Activated naive CD8-positive, alpha-beta T cell treated with anti-CD3 and anti-CD28 coated beads, Interleukin-2, amount 50 U/mL, for 24 hours (primary cell): ENCODE results near the gene LRRC30.
"Not testable (repeated sequence)": the region's sequence is repeated elsewhere in the genome, so short reads cannot be mapped to it uniquely, and the experiment has no call there.

Experiments
- ATAC-seq: fragments of 150-1000 bp; cut with Tn5 transposase; one replicate; pipeline ENCODE4 v1.10.0; 2021
- DNase-seq: peaks from one replicate; pipeline ENCODE4 v3.0.0; 2021
- H3K27ac Mint-ChIP-seq: one replicate; pipeline ENCODE4 v1.8.0; 2021; ENCODE audit warnings: mild to moderate bottlenecking, mixed read lengths
- H3K27me3 Mint-ChIP-seq: one replicate; pipeline ENCODE4 v1.8.0; 2021; ENCODE audit warnings: mixed read lengths
- H3K36me3 Mint-ChIP-seq: one replicate; pipeline ENCODE4 v1.8.0; 2021; ENCODE audit warnings: low read depth, mixed read lengths
- H3K4me1 Mint-ChIP-seq: one replicate; pipeline ENCODE4 v1.8.0; 2021; ENCODE audit warnings: mixed read lengths
- H3K4me3 Mint-ChIP-seq: one replicate; pipeline ENCODE4 v1.8.0; 2021; ENCODE audit warnings: mild to moderate bottlenecking, moderate library complexity, mixed read lengths
- H3K9me3 Mint-ChIP-seq: one replicate; pipeline ENCODE4 v1.8.0; 2021; ENCODE audit warnings: mixed read lengths

The LRRC30 gene

DNA sequence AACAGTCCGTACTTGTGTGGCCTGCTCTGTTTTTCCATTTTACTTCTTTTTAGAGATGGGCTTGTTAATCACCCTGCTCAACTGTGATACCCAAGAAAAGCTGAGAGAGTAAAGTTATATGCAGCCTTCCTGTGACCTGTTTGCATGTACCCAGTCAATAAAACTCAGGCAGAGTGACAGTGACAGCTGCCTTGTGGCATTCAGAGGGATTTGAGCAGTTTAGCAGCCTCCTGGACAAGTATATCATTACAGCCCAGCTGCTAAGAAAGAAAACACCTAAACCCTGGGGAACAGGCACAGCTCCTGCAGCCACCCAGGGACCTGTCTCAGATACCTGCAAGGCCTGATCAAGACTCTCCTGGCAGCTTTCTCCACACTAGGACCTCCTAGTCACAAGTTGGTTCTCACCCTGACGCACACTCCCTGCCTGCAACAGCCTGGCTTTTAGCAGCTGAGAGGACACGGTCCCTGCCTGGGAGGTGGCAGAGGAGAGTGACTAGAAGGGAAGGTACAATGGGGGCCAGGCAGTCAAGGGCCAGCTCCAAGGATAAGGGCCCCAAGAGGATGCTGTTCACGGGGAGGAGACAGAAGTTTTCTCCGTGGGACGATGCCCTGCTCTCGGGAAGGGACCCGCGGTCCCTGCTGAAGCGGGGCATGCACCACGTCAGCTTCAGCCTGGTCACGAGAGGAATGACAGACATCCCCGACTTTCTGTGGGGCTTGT lies at the start of gene LRRC30:
LRRC30 (plus strand) TSS at position 464 of the 724 bp plus-strand sequence; CDS start at position 514, 50 bp downstream.
- Mint-ChIP-seq H3K27ac (no peak within 1 kb of the TSS), H3K9me3 (no peaks in the 10 kb centered on the region), H3K27me3 (no peaks in the 10 kb centered on the region), H3K4me1 (no peaks in the 10 kb centered on the region), H3K4me3 (no peak within 1 kb of the TSS), H3K36me3 (no peaks in the 10 kb centered on the region)
- DNase-seq (no peak), ATAC-seq (no peak)

GRCh38 chr18:7185701-7186100 lies 45.2 kb upstream of the LRRC30 start:
- DNase-seq (no peak), ATAC-seq (no peak)
- no peaks in the 10 kb centered on the region for H3K27me3 Mint-ChIP-seq
- no peaks in the 10 kb centered on the region for H3K4me1 Mint-ChIP-seq
- no peak overlapping the region for H3K27ac Mint-ChIP-seq
- H3K4me3 Mint-ChIP-seq, result no peak overlapping the region
- no peaks in the 10 kb centered on the region for H3K36me3 Mint-ChIP-seq
- peaks cover 30% of the 10 kb centered on the region for H3K9me3 Mint-ChIP-seq

DNA sequence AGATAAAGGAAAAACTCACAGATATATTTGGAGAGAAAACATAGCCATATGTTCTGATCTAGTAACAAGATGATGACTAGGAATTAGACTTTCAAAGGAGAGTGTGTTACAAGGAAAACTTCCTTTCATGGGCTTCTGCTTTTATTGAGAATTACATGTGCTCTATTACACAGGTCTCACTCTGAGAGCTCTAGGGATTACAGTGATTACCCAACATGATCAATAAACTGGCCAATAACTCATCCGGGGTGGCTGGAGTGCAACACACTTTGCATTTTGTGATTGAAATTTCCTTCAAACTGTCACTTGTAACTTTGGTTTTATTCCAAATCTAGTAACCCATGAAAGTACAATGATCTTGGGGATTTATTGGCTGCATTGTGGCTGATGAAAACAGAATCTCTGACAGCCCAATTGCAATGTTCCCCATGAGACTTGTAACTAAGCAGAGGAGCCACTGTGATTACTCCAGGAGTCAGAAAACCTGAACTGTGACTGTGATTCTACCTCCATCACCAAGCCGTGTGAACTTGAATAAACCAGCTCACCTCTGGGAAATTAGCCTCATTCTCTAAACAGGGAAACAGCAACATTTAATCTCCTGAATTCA lies 40.2 kb upstream of the LRRC30 start:
- H3K27me3 Mint-ChIP-seq, result no peaks in the 10 kb centered on the region
- H3K36me3 Mint-ChIP-seq, result no peaks in the 10 kb centered on the region
- H3K4me3 Mint-ChIP-seq, result no peak overlapping the region
- ATAC-seq, result no peak
- no peaks in the 10 kb centered on the region for H3K4me1 Mint-ChIP-seq
- no peak for DNase-seq
- H3K27ac Mint-ChIP-seq, result no peak overlapping the region
- H3K9me3 Mint-ChIP-seq, result peaks cover 5% of the 10 kb centered on the region

- H3K27me3 Mint-ChIP-seq, result no peaks in the 10 kb centered on the region
- H3K36me3 Mint-ChIP-seq, result no peaks in the 10 kb centered on the region
- H3K4me1 Mint-ChIP-seq, result no peaks in the 10 kb centered on the region
- H3K27ac Mint-ChIP-seq, result no peak overlapping the region
- ATAC-seq (no peak), DNase-seq (no peak)
- H3K4me3 Mint-ChIP-seq, result no peak overlapping the region
- no peaks in the 10 kb centered on the region for H3K9me3 Mint-ChIP-seq
These were observed 39.2 kb upstream of the LRRC30 start for GRCh38 chr18:7191736-7192135.

- Mint-ChIP-seq H3K27ac (no peak overlapping the region), H3K4me1 (no peaks in the 10 kb centered on the region), H3K9me3 (no peaks in the 10 kb centered on the region), H3K36me3 (no peaks in the 10 kb centered on the region), H3K4me3 (no peak overlapping the region), H3K27me3 (peaks cover 2% of the 10 kb centered on the region)
- DNase-seq (no peak), ATAC-seq (no peak)
These were observed 35.6 kb upstream of the LRRC30 start for GRCh38 chr18:7195266-7195665.

- no peaks in the 10 kb centered on the region for H3K36me3 Mint-ChIP-seq
- ATAC-seq, result no peak
These were observed 34.5 kb upstream of the LRRC30 start for GRCh38 chr18:7196421-7196820.

DNA sequence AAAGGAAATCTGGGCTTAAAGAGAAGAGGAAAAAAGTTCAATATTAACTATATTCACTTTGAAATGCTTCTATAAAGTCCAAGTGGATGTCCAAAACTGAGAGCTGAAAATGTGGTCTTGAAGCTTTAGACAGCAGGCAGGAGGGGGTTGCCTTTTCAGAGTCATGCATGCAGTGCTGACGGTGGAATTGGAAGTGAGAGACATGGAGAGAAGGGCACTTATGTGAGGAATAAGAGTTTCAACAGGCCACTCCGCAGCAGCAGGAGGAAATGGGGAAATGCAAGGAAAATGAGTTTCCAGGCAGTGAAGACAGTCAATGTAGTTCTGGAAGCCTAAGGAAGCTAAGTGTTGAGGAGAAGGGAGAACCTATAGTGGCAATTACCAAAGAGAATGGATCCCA lies 33.0 kb upstream of the LRRC30 start:
- H3K27me3 Mint-ChIP-seq, result peaks cover 2% of the 10 kb centered on the region
- no peaks in the 10 kb centered on the region for H3K9me3 Mint-ChIP-seq
- DNase-seq (no peak), ATAC-seq (no peak)
- no peak overlapping the region for H3K27ac Mint-ChIP-seq
- no peaks in the 10 kb centered on the region for H3K36me3 Mint-ChIP-seq
- no peaks in the 10 kb centered on the region for H3K4me1 Mint-ChIP-seq
- H3K4me3 Mint-ChIP-seq, result no peak overlapping the region

More at GRCh38 chr18:7196421-7196820, 34.5 kb upstream of the LRRC30 start:
- Mint-ChIP-seq H3K9me3 (no peaks in the 10 kb centered on the region), H3K27ac (no peak overlapping the region), H3K27me3 (peaks cover 2% of the 10 kb centered on the region), H3K4me3 (no peak overlapping the region), H3K4me1 (no peaks in the 10 kb centered on the region)
- no peak for DNase-seq

DNA sequence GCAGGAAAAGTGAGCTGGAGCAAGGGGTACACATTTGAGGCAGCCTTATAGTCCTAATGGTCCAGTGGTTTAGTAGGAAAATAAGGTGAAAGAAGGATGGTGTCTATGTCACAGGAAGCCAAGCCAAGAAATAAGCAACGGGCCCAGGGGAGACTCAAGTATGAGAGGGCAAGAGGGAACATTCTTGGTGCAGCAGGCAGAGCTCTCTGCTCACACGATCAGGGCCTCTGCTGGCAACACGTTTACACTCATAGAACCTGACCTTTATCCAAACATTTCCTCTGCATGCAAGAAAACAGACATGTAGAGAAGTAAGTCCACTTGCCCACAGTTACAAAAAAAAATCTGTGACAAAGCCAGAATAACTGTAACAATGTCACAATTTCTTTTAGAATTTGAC lies 32.6 kb upstream of the LRRC30 start:
- ATAC-seq, result no peak

GRCh38 chr18:7201096-7201495 lies 29.8 kb upstream of the LRRC30 start:
- no peak overlapping the region for H3K4me3 Mint-ChIP-seq
- DNase-seq (no peak), ATAC-seq (no peak)
- H3K27ac Mint-ChIP-seq, result no peak overlapping the region
- no peaks in the 10 kb centered on the region for H3K4me1 Mint-ChIP-seq
- peaks cover 2% of the 10 kb centered on the region for H3K27me3 Mint-ChIP-seq
- H3K9me3 Mint-ChIP-seq, result no peaks in the 10 kb centered on the region
- no peaks in the 10 kb centered on the region for H3K36me3 Mint-ChIP-seq

More for the DNA sequence above, 32.6 kb upstream of the LRRC30 start:
- Mint-ChIP-seq H3K9me3 (no peaks in the 10 kb centered on the region), H3K27ac (no peak overlapping the region), H3K36me3 (no peaks in the 10 kb centered on the region), H3K4me3 (no peak overlapping the region), H3K4me1 (no peaks in the 10 kb centered on the region), H3K27me3 (peaks cover 2% of the 10 kb centered on the region)
- DNase-seq, result no peak

DNA sequence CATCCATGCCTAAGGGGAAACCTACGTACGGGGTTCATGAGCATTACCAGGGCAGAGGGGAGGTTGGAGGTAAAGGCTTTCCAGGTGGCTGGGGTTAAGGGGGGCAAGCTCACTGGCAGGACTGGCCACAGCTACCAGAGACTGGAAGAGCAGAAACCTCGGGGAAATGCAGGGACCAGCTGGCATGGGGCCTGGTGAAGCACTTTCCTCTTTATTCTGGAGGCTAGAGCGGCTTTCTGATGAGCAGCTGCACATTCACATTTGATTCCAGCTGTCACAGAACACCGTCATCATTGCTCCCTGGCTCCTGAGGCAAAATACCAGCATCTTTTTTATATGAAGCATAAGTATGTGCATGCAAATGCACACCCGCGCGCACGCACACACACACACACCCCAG lies 28.7 kb upstream of the LRRC30 start:
- DNase-seq, result no peak
- Mint-ChIP-seq H3K4me1 (no peaks in the 10 kb centered on the region), H3K4me3 (no peak overlapping the region), H3K9me3 (no peaks in the 10 kb centered on the region), H3K27me3 (no peaks in the 10 kb centered on the region), H3K36me3 (no peaks in the 10 kb centered on the region), H3K27ac (no peak overlapping the region)
- no peak for ATAC-seq

- not testable (repeated sequence) for DNase-seq
These were observed 27.3 kb upstream of the LRRC30 start for GRCh38 chr18:7203601-7204000.

DNA sequence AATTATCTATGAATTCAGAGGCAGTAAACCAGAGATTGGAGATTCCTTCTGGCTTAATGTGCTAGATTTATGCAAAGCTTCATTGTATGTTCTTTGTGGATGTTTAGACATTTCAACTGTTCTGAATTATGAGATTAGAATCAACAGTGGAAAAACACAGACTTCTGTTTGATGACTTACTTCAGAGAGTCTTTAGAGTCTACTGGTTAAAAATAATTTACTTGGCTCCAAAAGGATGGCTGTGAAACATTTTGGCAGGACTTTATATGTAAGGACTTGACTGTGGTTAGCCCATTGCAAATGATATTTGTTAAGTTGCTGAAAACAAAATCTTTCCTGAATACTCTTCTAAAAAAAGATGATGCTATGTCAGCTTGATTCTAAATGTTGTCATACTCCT lies 25.5 kb upstream of the LRRC30 start:
- DNase-seq (no peak), ATAC-seq (no peak)
- Mint-ChIP-seq H3K9me3 (no peaks in the 10 kb centered on the region), H3K27ac (no peak overlapping the region), H3K4me3 (no peak overlapping the region), H3K4me1 (no peaks in the 10 kb centered on the region), H3K27me3 (no peaks in the 10 kb centered on the region), H3K36me3 (no peaks in the 10 kb centered on the region)

More at GRCh38 chr18:7203601-7204000, 27.3 kb upstream of the LRRC30 start:
- not testable (repeated sequence) for H3K27ac Mint-ChIP-seq, H3K27me3 Mint-ChIP-seq, H3K4me1 Mint-ChIP-seq, H3K9me3 Mint-ChIP-seq, H3K36me3 Mint-ChIP-seq, H3K4me3 Mint-ChIP-seq, ATAC-seq

DNA sequence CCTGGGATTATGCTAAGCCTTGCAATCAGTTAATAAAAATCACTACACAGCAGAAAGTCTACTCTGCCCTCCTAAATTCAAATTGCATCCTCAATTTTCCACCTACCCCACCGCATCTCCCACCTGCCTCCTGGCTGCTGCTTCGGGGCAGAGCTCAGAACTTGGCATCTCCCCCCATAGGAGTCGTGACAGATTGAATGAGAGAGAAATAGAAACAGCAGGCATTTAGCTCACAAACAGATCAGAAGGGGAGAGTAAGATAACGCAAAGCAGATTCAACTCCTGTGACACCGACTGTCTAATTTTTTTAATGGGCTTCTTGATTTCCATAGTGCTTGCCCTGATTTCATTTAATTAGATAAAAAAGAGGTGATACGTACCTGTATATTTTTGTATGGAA lies 24.7 kb upstream of the LRRC30 start:
- Mint-ChIP-seq H3K27me3 (no peaks in the 10 kb centered on the region), H3K4me3 (no peak overlapping the region), H3K36me3 (no peaks in the 10 kb centered on the region), H3K27ac (no peak overlapping the region), H3K9me3 (no peaks in the 10 kb centered on the region), H3K4me1 (no peaks in the 10 kb centered on the region)
- no peak for DNase-seq
- ATAC-seq, result no peak

- Mint-ChIP-seq H3K27ac (no peak overlapping the region), H3K4me1 (no peaks in the 10 kb centered on the region), H3K36me3 (no peaks in the 10 kb centered on the region), H3K27me3 (no peaks in the 10 kb centered on the region), H3K4me3 (no peak overlapping the region), H3K9me3 (no peaks in the 10 kb centered on the region)
- DNase-seq (no peak), ATAC-seq (no peak)
These were observed 23.4 kb upstream of the LRRC30 start for GRCh38 chr18:7207366-7207915.

- H3K4me3 Mint-ChIP-seq, result no peak overlapping the region
- ATAC-seq (no peak), DNase-seq (peak; percentile 5)
- H3K36me3 Mint-ChIP-seq, result no peaks in the 10 kb centered on the region
- H3K27ac Mint-ChIP-seq, result no peak overlapping the region
- H3K4me1 Mint-ChIP-seq, result no peaks in the 10 kb centered on the region
- H3K9me3 Mint-ChIP-seq, result no peaks in the 10 kb centered on the region
- no peaks in the 10 kb centered on the region for H3K27me3 Mint-ChIP-seq
These were observed 9.3 kb upstream of the LRRC30 start for GRCh38 chr18:7221424-7222155.
